HCT116 (cell line): ENCODE measurements around the gene CHRNA9. TPM values are rescaled to one million over a fixed set of nuclear protein-coding genes. Genes with fewer than 3 reads are reported as not detected.

Experiments used
- ATAC-seq: fragments of 200-7000 bp; cut with Tn5 transposase; 2 replicates; pipeline ENCODE4 v1.9.1; 2020; ENCODE audit warnings: mild to moderate bottlenecking, moderate library complexity
- BruUV-seq: library from RNA; stranded (reverse); fragments of 400-500 nt; replicated peaks from 2 replicates; lab custom pipeline; 2021; lab: Mats Ljungman, UMichigan
- CTCF ChIA-PET: fragments of 300-600 bp; sonication (Branson Sonifier 250); formaldehyde crosslinking; loops from one replicate; lab custom pipeline; 2021; ENCODE audit warnings: antibody characterized with exemption; lab: Charles Lee
- POLR2A ChIA-PET: fragments of 300-600, 350-600 bp; sonication (Branson Sonifier 250); formaldehyde crosslinking; loops from one replicate; lab custom pipeline; 2021; ENCODE audit warnings: antibody characterized with exemption; lab: Charles Lee
- RAD21 ChIA-PET, 2 experiments: fragments of 300-600 bp; sonication (Branson Sonifier 250); formaldehyde crosslinking; loops; one replicate each; lab custom pipeline; 2023; ENCODE audit warnings: low total read pairs in 2 of 2; ENCODE audit not compliant: uncharacterized antibody in 2 of 2, unreplicated experiment in 2 of 2, low non-redundant PET in 1 of 2; lab: Charles Lee
- DNase-seq: peaks from one replicate; pipeline ENCODE4 v3.0.0-alpha.2; 2010; ENCODE audit warnings: low read depth, low spot score
- H2AFZ ChIP-seq: fragments of 200-600 bp; shearing (Covaris generic), sonication (generic); 2 replicates; pipeline ENCODE4 v1.6.1; 2017; ENCODE audit warnings: low read depth, mixed run types, mixed read lengths, antibody characterized with exemption, low read length; ENCODE audit not compliant: poor library complexity, severe bottlenecking
- H3K27ac ChIP-seq: 2 replicates; pipeline ENCODE4 v1.5.1; 2012; ENCODE audit warnings: low read depth, low read length
- H3K27me3 ChIP-seq: fragments of 200-600 bp; sonication (generic); 2 replicates; pipeline ENCODE4 v1.6.1; 2016; ENCODE audit warnings: mixed run types, low read length, mixed read lengths; ENCODE audit not compliant: insufficient read depth
- H3K36me3 ChIP-seq, 2 experiments: fragments of 200-500 bp in 1 of 2; fragments of 200-600 bp in 1 of 2; sonication (Bioruptor generic) in 1 of 2; sonication (generic) in 1 of 2; 2 replicates each; pipeline versions ENCODE4 v1.5.1 to v1.6.1; 2014 to 2016; ENCODE audit warnings: low read length in 2 of 2, inconsistent platforms in 1 of 2, mixed read lengths in 1 of 2, mixed run types in 1 of 2; ENCODE audit not compliant: insufficient read depth in 2 of 2, control insufficient read depth in 1 of 2
- H3K4me1 ChIP-seq, 2 experiments: fragments of 200-600 bp in 1 of 2; sonication (generic) in 1 of 2; 2 replicates each; pipeline versions ENCODE4 v1.5.1 to v1.6.1; 2012 to 2017; ENCODE audit warnings: low read length in 2 of 2, inconsistent platforms in 1 of 2, mild to moderate bottlenecking in 1 of 2, mixed read lengths in 1 of 2, mixed run types in 1 of 2, moderate library complexity in 1 of 2; ENCODE audit not compliant: insufficient read depth in 2 of 2, control insufficient read depth in 1 of 2
- H3K4me2 ChIP-seq: fragments of 200-600 bp; sonication (generic); 2 replicates; pipeline ENCODE4 v1.6.1; 2017; ENCODE audit warnings: mixed run types, low read length, mixed read lengths
- H3K4me3 ChIP-seq, 2 experiments: fragments of 200-600 bp in 1 of 2; sonication (generic) in 1 of 2; replicated peaks in 1 of 2; 2 replicates each; pipeline ENCODE4 v1.5.1; 2011 to 2016; ENCODE audit warnings: low read length in 2 of 2, control low read depth in 1 of 2, low read depth in 1 of 2, mild to moderate bottlenecking in 1 of 2, mixed read lengths in 1 of 2, mixed run types in 1 of 2
- H3K79me2 ChIP-seq: fragments of 200-600 bp; sonication (generic); 2 replicates; pipeline ENCODE4 v1.6.1; 2017; ENCODE audit warnings: mild to moderate bottlenecking, mixed run types, low read length, moderate library complexity, mixed read lengths; ENCODE audit not compliant: insufficient read depth
- H3K9ac ChIP-seq: fragments of 200-600 bp; sonication (generic); 2 replicates; pipeline ENCODE4 v1.6.1; 2016; ENCODE audit warnings: low read length, mixed read lengths
- H3K9me2 ChIP-seq: fragments of 200-600 bp; sonication (generic), shearing (Covaris generic); 2 replicates; pipeline ENCODE4 v1.6.1; 2017; ENCODE audit warnings: mixed run types, mild to moderate bottlenecking, moderate library complexity; ENCODE audit not compliant: insufficient read depth
- H3K9me3 ChIP-seq, 2 experiments: fragments of 200-500 bp in 1 of 2; fragments of 200-600 bp in 1 of 2; sonication (Bioruptor generic) in 1 of 2; sonication (generic) in 1 of 2; 2 replicates each; pipeline ENCODE4 v1.6.1; 2014 to 2017; ENCODE audit warnings: low read length in 2 of 2, mixed read lengths in 2 of 2, inconsistent platforms in 1 of 2, low read depth in 1 of 2, mild to moderate bottlenecking in 1 of 2, mixed run types in 1 of 2, moderate library complexity in 1 of 2; ENCODE audit not compliant: control insufficient read depth in 1 of 2, insufficient read depth in 1 of 2
- H4K20me1 ChIP-seq: fragments of 200-600 bp; sonication (generic), shearing (Covaris generic); 2 replicates; pipeline ENCODE4 v1.6.1; 2017; ENCODE audit warnings: mixed run types, mild to moderate bottlenecking, moderate library complexity; ENCODE audit not compliant: insufficient read depth
- CBX3 ChIP-seq: IDR thresholded peaks from 2 replicates; pipeline ENCODE4 v1.6.1; 2012; ENCODE audit warnings: low read depth
- EGR1 ChIP-seq: IDR thresholded peaks from 2 replicates; pipeline ENCODE4 v1.6.1; 2012; ENCODE audit warnings: low read depth
- ELF1 ChIP-seq: IDR thresholded peaks from 2 replicates; pipeline ENCODE4 v1.6.1; 2012; ENCODE audit warnings: low read depth, borderline replicate concordance
- EZH2 ChIP-seq: fragments of 200-600 bp; sonication (generic); IDR thresholded peaks from 2 replicates; pipeline ENCODE4 v1.6.1; 2017; ENCODE audit warnings: antibody characterized with exemption, mixed run types
- EZH2phosphoT487 ChIP-seq: fragments of 200-600 bp; IDR thresholded peaks from 2 replicates; pipeline ENCODE4 v1.6.1; 2018; ENCODE audit warnings: antibody characterized with exemption, borderline replicate concordance
- JUND ChIP-seq: IDR thresholded peaks from 2 replicates; pipeline ENCODE4 v1.6.1; 2012
- MAX ChIP-seq: IDR thresholded peaks from 2 replicates; pipeline ENCODE4 v1.6.1; 2012
- RAD21 ChIP-seq: IDR thresholded peaks from 2 replicates; pipeline ENCODE4 v1.6.1; 2012; ENCODE audit warnings: low read depth, mild to moderate bottlenecking
- SIN3A ChIP-seq: IDR thresholded peaks from 2 replicates; pipeline ENCODE4 v1.6.1; 2012; ENCODE audit warnings: low read depth
- YY1 ChIP-seq: IDR thresholded peaks from 2 replicates; pipeline ENCODE4 v1.6.1; 2011; ENCODE audit warnings: low read length, low read depth, moderate library complexity, mild to moderate bottlenecking; ENCODE audit not compliant: insufficient replicate concordance; ENCODE audit errors: extremely low read depth
- ZBTB33 ChIP-seq: IDR thresholded peaks from 2 replicates; pipeline ENCODE4 v1.6.1; 2011; ENCODE audit warnings: mild to moderate bottlenecking, low read length, moderate library complexity; ENCODE audit not compliant: insufficient replicate concordance; ENCODE audit errors: extremely low read depth
- ZFX ChIP-seq: fragments of 450-650 bp; IDR thresholded peaks from 2 replicates; pipeline ENCODE4 v1.6.1; 2017
- intact Hi-C: fragments of 100-400 bp; cut with micrococcal nuclease; formaldehyde crosslinking; loops from 2 replicates; pipeline ENCODE4 v1.10.0; 2022
- total RNA-seq: library from RNA; stranded (reverse); gene quantifications from one replicate; pipeline ENCODE4 v1.2.1, GENCODE V29; 2021; ENCODE audit not compliant: unreplicated experiment

Gene CHRNA9
- total RNA-seq, 1 experiment from 2014 or later, result not detected

DNA sequence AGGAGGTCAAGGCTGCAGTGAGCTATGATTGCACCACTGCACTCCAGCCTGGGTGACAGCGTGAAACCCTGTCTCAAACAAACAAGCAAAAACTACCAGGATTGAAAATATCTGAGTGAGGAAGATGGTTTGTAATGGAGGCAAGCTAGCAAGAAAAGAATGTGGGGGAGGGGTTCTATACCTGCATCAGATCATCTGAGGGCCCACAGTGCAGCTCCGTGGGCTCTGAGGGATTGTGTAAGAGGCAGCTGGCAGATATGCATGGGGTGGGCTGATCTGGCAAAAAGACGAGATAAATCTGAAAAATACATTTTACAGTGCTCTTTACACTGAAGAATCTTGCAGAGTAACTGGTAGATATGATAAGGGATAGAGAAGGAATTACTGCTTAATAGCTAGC lies 28.9 kb upstream of the CHRNA9 start:
- POLR2A ChIA-PET, result no interaction called here

GRCh38 chr4:40306976-40307375 lies 28.2 kb upstream of the CHRNA9 start:
- no peak overlapping the region for H2AFZ ChIP-seq
- intact Hi-C loops, result loop anchor here (5.0 to 10.0 kb wide), 2 partner anchors 330 to 842 kb away; partner anchors contain the start of gene PDS5A
- H4K20me1 ChIP-seq, result no peaks in the 10 kb centered on the region
- H3K9ac ChIP-seq, result no peak overlapping the region
- H3K4me1 ChIP-seq, result peaks cover 0 to 8% of the 10 kb centered on the region in 2 experiments; a peak in 2 of 4 replicates
- no peaks in the 10 kb centered on the region for H3K27me3 ChIP-seq
- H3K36me3 ChIP-seq, result no peaks in the 10 kb centered on the region
- no peak overlapping the region for H3K27ac ChIP-seq
- CTCF ChIA-PET, result interaction anchor here (1.2 to 3.2 kb wide), 2 partner anchors 10 to 251 kb away, joined by 6 to 17 read pairs; no protein-coding TSS in a partner anchor
- POLR2A ChIA-PET, result interaction anchor here (0.5 kb wide), 1 partner anchor 246 kb away, joined by 3 read pairs; no protein-coding TSS in a partner anchor
- BruUV-seq, result no TSS peak
- no peak overlapping the region for H3K4me3 ChIP-seq
- no peak overlapping the region for H3K4me2 ChIP-seq
- H3K9me3 ChIP-seq, result peaks cover 0 to 6% of the 10 kb centered on the region in 2 experiments; a peak in 1 of 4 replicates
- H3K79me2 ChIP-seq, result no peaks in the 10 kb centered on the region
- DNase-seq (no peak), ATAC-seq (no peak)
- no peak for TF ChIP-seq CBX3
- no peak for TF ChIP-seq EZH2phosphoT487
- TF ChIP-seq ZBTB33, result no peak
- TF ChIP-seq RAD21, result no peak
- no peak for TF ChIP-seq ZFX
- no peak for TF ChIP-seq EGR1
- no peak for TF ChIP-seq EZH2
- TF ChIP-seq SIN3A, result no peak
- no peaks in the 10 kb centered on the region for H3K9me2 ChIP-seq
- RAD21 ChIA-PET, result interaction anchor here in 1 of 2 experiments (0.6 to 1.0 kb wide), 2 partner anchors 115 to 250 kb away, joined by 3 read pairs; partner anchors contain the start of gene N4BP2

More for the DNA sequence above, 28.9 kb upstream of the CHRNA9 start:
- Histone ChIP-seq H3K27ac (no peak overlapping the region), H3K4me2 (no peak overlapping the region), H3K36me3 (no peaks in the 10 kb centered on the region)
- CTCF ChIA-PET, result interaction anchor here (3.2 kb wide), 1 partner anchor 11 kb away, joined by 17 read pairs; no protein-coding TSS in a partner anchor
- BruUV-seq, result no TSS peak
- ATAC-seq, result no peak
- RAD21 ChIA-PET, result no interaction called here
- no peak for TF ChIP-seq YY1
- no peak for TF ChIP-seq ELF1
- no peak for TF ChIP-seq MAX
- TF ChIP-seq SIN3A, result no peak
- TF ChIP-seq JUND, result no peak
- TF ChIP-seq EZH2phosphoT487, result no peak
- no peak for TF ChIP-seq ZFX
- TF ChIP-seq, all 23 proteins: peak for 0
- H3K9ac ChIP-seq, result no peak overlapping the region
- no peak overlapping the region for H3K4me3 ChIP-seq
- H3K27me3 ChIP-seq, result no peaks in the 10 kb centered on the region
- no peak overlapping the region for H2AFZ ChIP-seq
- no peaks in the 10 kb centered on the region for H3K79me2 ChIP-seq
- no peak for DNase-seq
- peaks cover 0 to 6% of the 10 kb centered on the region in 2 experiments; a peak in 1 of 4 replicates for H3K9me3 ChIP-seq
- H3K4me1 ChIP-seq, result peaks cover 0 to 8% of the 10 kb centered on the region in 2 experiments; a peak in 2 of 4 replicates
- intact Hi-C loops, result loop anchor here (5.0 to 10.0 kb wide), 2 partner anchors 329 to 841 kb away; partner anchors contain the start of gene PDS5A
- no peaks in the 10 kb centered on the region for H4K20me1 ChIP-seq
- no peaks in the 10 kb centered on the region for H3K9me2 ChIP-seq
